Tibial artery (tissue), 4 donors: Measurements from ENCODE around the gene BAX.

Experiments
- DNase-seq, 2 donors: peaks; one replicate each; pipeline ENCODE4 v3.0.0-alpha.2; 2019
- H3K27ac ChIP-seq, 2 donors: fragments of 200-600 bp; sonication (generic) in 1 of 2; 1 replicate in 1 of 2; 2 replicates in 1 of 2; pipeline ENCODE4 v1.5.1; 2018 to 2019; ENCODE audit warnings: mild to moderate bottlenecking in 1 of 2
- H3K27me3 ChIP-seq, 2 donors: fragments of 200-600 bp; sonication (generic) in 1 of 2; one replicate each; pipeline versions ENCODE4 v1.5.1 to v1.6.0; 2016 to 2019
- H3K36me3 ChIP-seq, 3 donors: fragments of 200-600 bp; sonication (generic) in 2 of 3; one replicate each; pipeline ENCODE4 v1.5.1; 2016 to 2019; ENCODE audit warnings: mild to moderate bottlenecking in 2 of 3
- H3K4me1 ChIP-seq, 4 donors: fragments of 200-600 bp; sonication (generic) in 2 of 4; 1 replicate in 3 of 4; 2 replicates in 1 of 4; pipeline ENCODE4 v1.5.1; 2016 to 2019
- H3K4me3 ChIP-seq, 2 donors: fragments of 200-600 bp; sonication (generic) in 1 of 2; 1 replicate in 1 of 2; 2 replicates in 1 of 2; pipeline ENCODE4 v1.5.1; 2018 to 2019; ENCODE audit warnings: mild to moderate bottlenecking in 2 of 2
- H3K9me3 ChIP-seq, 3 donors: fragments of 200-600 bp; sonication (generic) in 1 of 3; one replicate each; pipeline ENCODE4 v1.5.1; 2016 to 2019
- intact Hi-C: fragments of 100-400 bp; cut with DNase I; formaldehyde crosslinking; loops from one replicate; pipeline ENCODE4 v1.15.0; 2023; ENCODE audit warnings: low total_unique reads
- TF ChIP-seq, protein P1 (sequence below), 2 experiments: fragments of 200-600 bp in 1 of 2; fragments of 450-650 bp in 1 of 2; IDR thresholded peaks; one replicate each; pipeline ENCODE4 v1.5.1; 2017 to 2019; ENCODE audit warnings: antibody characterized with exemption in 2 of 2, mild to moderate bottlenecking in 1 of 2, moderate library complexity in 1 of 2

Gene BAX

DNA sequence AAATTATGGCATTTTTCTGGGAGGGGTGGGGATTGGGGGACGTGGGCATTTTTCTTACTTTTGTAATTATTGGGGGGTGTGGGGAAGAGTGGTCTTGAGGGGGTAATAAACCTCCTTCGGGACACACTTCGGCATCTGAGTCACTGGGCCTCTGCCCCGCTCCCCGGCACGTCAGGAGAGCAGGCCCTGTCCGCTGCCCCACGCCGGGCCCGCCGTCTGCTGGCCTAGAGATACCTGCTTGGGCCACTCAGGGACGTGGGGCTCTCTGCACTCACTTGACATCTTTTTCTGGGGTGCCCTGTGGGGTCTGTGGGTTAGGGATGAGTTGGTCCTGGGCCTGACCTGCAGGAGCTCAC, 7.0 kb downstream of the BAX start:
- no peak for DNase-seq
- no peaks in the 10 kb centered on the region for H3K27me3 ChIP-seq
- no peaks in the 10 kb centered on the region for H3K9me3 ChIP-seq
- TF ChIP-seq, protein P1, sequence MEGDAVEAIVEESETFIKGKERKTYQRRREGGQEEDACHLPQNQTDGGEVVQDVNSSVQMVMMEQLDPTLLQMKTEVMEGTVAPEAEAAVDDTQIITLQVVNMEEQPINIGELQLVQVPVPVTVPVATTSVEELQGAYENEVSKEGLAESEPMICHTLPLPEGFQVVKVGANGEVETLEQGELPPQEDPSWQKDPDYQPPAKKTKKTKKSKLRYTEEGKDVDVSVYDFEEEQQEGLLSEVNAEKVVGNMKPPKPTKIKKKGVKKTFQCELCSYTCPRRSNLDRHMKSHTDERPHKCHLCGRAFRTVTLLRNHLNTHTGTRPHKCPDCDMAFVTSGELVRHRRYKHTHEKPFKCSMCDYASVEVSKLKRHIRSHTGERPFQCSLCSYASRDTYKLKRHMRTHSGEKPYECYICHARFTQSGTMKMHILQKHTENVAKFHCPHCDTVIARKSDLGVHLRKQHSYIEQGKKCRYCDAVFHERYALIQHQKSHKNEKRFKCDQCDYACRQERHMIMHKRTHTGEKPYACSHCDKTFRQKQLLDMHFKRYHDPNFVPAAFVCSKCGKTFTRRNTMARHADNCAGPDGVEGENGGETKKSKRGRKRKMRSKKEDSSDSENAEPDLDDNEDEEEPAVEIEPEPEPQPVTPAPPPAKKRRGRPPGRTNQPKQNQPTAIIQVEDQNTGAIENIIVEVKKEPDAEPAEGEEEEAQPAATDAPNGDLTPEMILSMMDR (IDR thresholded peaks at IDR 0.05): no peak
- H3K36me3 ChIP-seq: peaks cover 7 to 15% (median 8%) of the 10 kb centered on the region in 3 donors
- H3K4me3 ChIP-seq: no peak overlapping the region
- peaks cover 0 to 34% (median 28%) of the 10 kb centered on the region in 4 donors for H3K4me1 ChIP-seq
- intact Hi-C loops: loop anchor here (10.0 kb wide), 1 partner anchor 87 kb away; the partner anchor contains the start of gene PPP1R15A
- H3K27ac ChIP-seq: peak overlapping the region; percentile 88 to 97

DNA sequence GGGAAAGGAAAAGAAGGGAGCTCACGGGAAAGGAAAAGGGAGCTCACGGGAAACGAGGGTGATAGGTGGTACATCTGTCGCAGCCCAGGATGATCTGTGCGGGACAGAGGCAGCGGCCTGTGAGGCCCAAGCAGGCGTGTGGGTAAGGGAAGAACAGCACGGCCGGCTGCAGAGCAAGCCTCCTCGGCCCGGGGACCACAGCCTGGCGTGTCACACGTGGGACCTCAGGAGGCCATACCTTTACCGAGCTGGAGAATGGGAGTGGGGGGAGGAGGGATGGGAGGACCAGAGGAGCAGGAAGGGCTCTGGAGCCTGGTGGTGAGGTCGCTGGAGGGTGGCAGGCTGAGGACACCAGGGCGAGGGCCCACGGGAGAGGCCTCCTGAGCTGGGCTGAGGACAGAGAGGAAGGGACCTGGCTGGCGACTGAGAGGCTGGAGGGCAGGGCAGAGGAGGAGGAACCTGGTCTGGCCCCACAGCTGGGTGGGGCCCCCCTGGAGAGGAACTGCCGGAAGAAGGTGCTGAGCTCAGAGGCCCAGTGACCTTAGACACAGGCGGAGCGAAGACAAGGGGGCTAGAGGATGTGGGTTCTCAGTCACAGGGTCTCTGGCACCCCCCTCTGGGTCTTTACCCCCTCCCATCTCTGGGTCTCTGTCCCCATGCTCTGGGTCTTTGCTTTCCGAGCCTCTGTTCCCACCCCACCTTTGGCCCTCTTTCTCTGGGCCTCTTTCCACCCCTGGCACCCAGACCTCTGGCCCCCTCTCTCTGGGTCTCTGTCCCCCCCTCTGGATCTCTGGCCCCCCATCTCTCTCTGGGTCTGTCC, 7.6 kb downstream of the BAX start:
- Histone ChIP-seq H3K4me3 (no peak overlapping the region), H3K4me1 (peaks cover 0 to 40% (median 34%) of the 10 kb centered on the region in 4 donors), H3K27ac (peak overlapping the region; percentile 88 to 97), H3K36me3 (peaks cover 13 to 21% (median 14%) of the 10 kb centered on the region in 3 donors), H3K27me3 (no peaks in the 10 kb centered on the region), H3K9me3 (no peaks in the 10 kb centered on the region)
- peak in 1 of 2 donors; percentile 80 for DNase-seq
- intact Hi-C loops: loop anchor here (10.0 kb wide), 1 partner anchor 87 kb away; the partner anchor contains the start of gene PPP1R15A
- TF ChIP-seq, protein P1 (IDR thresholded peaks at IDR 0.05): no peak

DNA sequence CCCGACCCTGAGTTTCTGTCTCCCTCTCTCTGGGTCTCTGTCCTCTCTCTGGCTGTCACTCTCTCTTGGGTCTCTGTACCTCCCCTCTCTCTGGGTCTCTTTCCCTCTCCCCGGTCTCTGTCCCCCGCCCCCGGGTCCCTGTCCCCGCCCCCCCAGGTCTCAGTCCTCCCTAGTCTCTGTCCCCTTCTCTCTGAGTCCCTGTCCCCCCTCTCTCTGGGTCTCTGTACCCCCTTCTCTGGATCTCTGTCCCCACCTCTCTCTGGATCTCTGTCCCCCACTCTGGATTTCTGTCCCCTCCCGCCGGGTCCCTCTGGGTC, 8.1 kb downstream of the BAX start:
- no peak for DNase-seq
- H3K27me3 ChIP-seq: no peaks in the 10 kb centered on the region
- peaks cover 0 to 46% (median 39%) of the 10 kb centered on the region in 4 donors for H3K4me1 ChIP-seq
- peak overlapping the region; percentile 88 to 97 for H3K27ac ChIP-seq
- H3K4me3 ChIP-seq: no peak overlapping the region
- peaks cover 15 to 27% (median 17%) of the 10 kb centered on the region in 3 donors for H3K36me3 ChIP-seq
- TF ChIP-seq, protein P1 (IDR thresholded peaks at IDR 0.05): no peak
- intact Hi-C loops: loop anchor here (10.0 kb wide), 1 partner anchor 88 kb away; the partner anchor contains the start of gene PPP1R15A
- no peaks in the 10 kb centered on the region for H3K9me3 ChIP-seq

DNA sequence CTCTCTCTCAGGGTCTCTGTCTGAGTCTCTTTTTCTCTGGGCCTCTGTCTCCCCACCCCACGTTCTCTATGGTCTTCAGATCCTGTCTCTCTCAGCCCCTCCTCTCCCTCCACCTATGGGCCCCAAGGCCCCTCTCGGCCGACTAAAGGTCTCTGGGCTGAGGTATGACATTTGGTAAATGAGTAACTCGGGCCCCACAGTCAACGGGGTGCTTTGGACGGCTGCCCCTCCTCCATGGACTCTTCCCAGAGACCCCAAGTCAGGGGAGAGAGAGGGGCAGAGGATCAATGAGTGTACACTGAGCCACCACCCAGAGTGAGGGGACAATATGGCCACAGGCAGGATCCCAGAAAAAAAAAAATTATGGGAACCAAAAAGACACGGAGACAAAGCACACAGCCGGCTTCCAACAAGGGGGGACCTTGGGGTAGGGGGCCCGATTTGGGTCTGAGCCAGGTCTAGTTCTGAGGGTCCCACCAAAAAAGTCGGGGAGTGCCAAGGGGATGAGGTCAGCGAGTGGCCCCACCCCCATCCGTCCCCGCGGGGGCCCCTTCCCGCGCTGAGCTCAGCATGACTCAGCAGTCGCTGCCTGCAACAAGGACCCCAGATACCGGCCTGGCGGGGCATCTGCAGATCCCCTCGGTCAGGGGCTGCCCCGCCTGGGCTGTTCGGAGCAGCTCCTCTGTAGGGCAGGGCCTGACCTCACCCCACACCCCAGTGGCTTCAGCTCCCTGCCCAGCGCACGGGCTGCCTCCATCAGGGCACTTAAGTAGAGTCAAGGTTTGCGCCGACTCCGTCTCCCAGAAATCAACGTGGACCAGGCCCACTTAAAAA, 8.9 kb downstream of the BAX start:
- Histone ChIP-seq H3K27me3 (no peaks in the 10 kb centered on the region), H3K36me3 (peaks cover 15 to 35% (median 17%) of the 10 kb centered on the region in 3 donors), H3K9me3 (no peaks in the 10 kb centered on the region), H3K4me1 (peaks cover 0 to 54% (median 44%) of the 10 kb centered on the region in 4 donors), H3K27ac (peak overlapping the region; percentile 88 to 97), H3K4me3 (peak overlapping the region; percentile 83 to 90)
- TF ChIP-seq, protein P1 (IDR thresholded peaks at IDR 0.05): no peak
- peak; percentile 82 to 90 for DNase-seq
- intact Hi-C loops: loop anchor here (10.0 kb wide), 1 partner anchor 89 kb away; the partner anchor contains the start of gene PPP1R15A

DNA sequence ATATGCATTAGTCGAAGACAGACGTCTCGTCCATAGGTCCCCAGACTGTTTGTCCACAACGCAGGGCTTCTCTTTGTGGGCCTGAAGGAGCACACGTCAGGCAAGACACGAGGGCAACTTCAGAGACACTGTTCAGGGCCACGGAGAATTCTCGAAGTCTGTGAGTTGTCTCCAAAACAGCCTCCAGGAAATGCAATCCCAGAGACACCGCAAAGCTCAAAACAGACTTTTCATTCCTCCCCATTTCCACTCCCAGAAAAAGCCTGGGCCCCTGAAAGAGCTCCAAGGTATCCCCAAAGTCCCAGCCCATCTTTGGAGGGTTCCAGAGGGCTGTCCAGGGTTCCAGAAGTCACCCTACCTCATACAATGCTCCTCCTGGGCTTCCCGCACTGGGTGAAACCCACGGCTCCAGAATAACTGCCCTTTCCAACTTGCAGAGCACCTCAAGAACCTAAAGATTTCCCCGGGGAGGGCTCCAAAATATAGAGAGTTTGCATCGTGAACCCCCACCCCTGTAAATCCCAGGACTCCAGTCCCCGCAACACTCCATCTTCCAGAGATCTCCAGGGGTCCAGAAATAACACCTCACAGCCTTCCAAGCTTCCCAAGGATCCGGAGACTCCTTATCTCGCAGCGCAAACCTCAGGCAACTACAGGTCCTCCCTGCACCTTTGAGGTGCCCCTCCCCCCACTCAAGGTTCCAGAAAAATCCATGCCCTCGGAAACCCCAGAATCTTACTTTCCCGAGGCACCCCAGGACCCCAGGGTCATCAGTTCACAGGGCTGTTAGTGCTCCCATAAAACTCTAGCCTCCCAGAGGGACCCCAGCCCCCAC, 9.7 kb downstream of the BAX start:
- H3K4me3 ChIP-seq: peak overlapping the region; percentile 83 to 90
- TF ChIP-seq, protein P1 (IDR thresholded peaks at IDR 0.05): no peak
- peaks cover 0 to 61% (median 47%) of the 10 kb centered on the region in 4 donors for H3K4me1 ChIP-seq
- DNase-seq: peak; percentile 57 to 75
- no peaks in the 10 kb centered on the region for H3K9me3 ChIP-seq
- intact Hi-C loops: loop anchor here (10.0 kb wide), 1 partner anchor 90 kb away; the partner anchor contains the start of gene PPP1R15A
- H3K36me3 ChIP-seq: peaks cover 24 to 43% (median 25%) of the 10 kb centered on the region in 3 donors
- peak overlapping the region; percentile 88 to 97 for H3K27ac ChIP-seq
- H3K27me3 ChIP-seq: no peaks in the 10 kb centered on the region
